Liver (tissue), 9 donors: ENCODE measurements around the gene PPP6R3. TPM values are rescaled to one million over a fixed set of nuclear protein-coding genes. Genes with fewer than 3 reads are reported as not detected.

Experiments
- DNase-seq: peaks from one replicate; pipeline ENCODE4 v3.0.0-alpha.2; 2017; ENCODE audit warnings: low spot score
- H3K27ac ChIP-seq, 2 donors: one replicate each; pipeline ENCODE4 v1.7.0; 2013; ENCODE audit warnings: inconsistent platforms in 2 of 2, low read length in 2 of 2, control low read depth in 1 of 2, low read depth in 1 of 2, mild to moderate bottlenecking in 1 of 2
- H3K27me3 ChIP-seq, 4 donors: one replicate each; pipeline versions ENCODE4 v1.6.1 to v1.7.0; 2013; ENCODE audit warnings: low read length in 3 of 4, inconsistent platforms in 1 of 4, mild to moderate bottlenecking in 1 of 4, moderate library complexity in 1 of 4; ENCODE audit not compliant: control insufficient read depth in 4 of 4, insufficient read depth in 4 of 4
- H3K36me3 ChIP-seq, 4 donors: one replicate each; pipeline versions ENCODE4 v1.6.1 to v1.7.0; 2013; ENCODE audit warnings: low read length in 3 of 4, mild to moderate bottlenecking in 3 of 4, low read depth in 1 of 4, moderate library complexity in 1 of 4; ENCODE audit not compliant: control insufficient read depth in 4 of 4, insufficient read depth in 3 of 4
- H3K4me1 ChIP-seq, 4 donors: one replicate each; pipeline versions ENCODE4 v1.6.1 to v1.7.0; 2013; ENCODE audit warnings: low read length in 3 of 4, mild to moderate bottlenecking in 3 of 4, moderate library complexity in 1 of 4; ENCODE audit not compliant: control insufficient read depth in 4 of 4, insufficient read depth in 4 of 4
- H3K4me3 ChIP-seq, 3 donors: one replicate each; pipeline versions ENCODE4 v1.6.1 to v1.7.0; 2013; ENCODE audit warnings: low read length in 3 of 3, control low read depth in 1 of 3, low read depth in 1 of 3, mild to moderate bottlenecking in 1 of 3
- H3K9ac ChIP-seq, 2 donors: one replicate each; pipeline ENCODE4 v1.7.0; 2013; ENCODE audit warnings: low read length in 2 of 2, mild to moderate bottlenecking in 2 of 2, moderate library complexity in 2 of 2, control low read depth in 1 of 2, low read depth in 1 of 2
- H3K9me3 ChIP-seq, 4 donors: one replicate each; pipeline versions ENCODE4 v1.6.1 to v1.7.0; 2013; ENCODE audit warnings: low read length in 3 of 4; ENCODE audit not compliant: control insufficient read depth in 4 of 4
- ATF3 ChIP-seq: IDR thresholded peaks from 2 replicates; pipeline ENCODE4 v1.6.1; 2016; ENCODE audit warnings: antibody characterized with exemption
- CTCF ChIP-seq: fragments of 150-350 bp; IDR thresholded peaks from 2 replicates; pipeline ENCODE4 v1.5.1; 2017; ENCODE audit warnings: improper control_type of control experiment, low read depth, low read length; ENCODE audit not compliant: missing input control
- EGR1 ChIP-seq, 2 donors: IDR thresholded peaks; 2 replicates each; pipeline ENCODE4 v1.6.1; 2016 to 2018; ENCODE audit warnings: antibody characterized with exemption in 2 of 2, low read depth in 2 of 2
- FOXA2 ChIP-seq: IDR thresholded peaks from 2 replicates; pipeline ENCODE4 v1.6.1; 2016; ENCODE audit warnings: antibody characterized with exemption
- GABPA ChIP-seq, 2 donors: IDR thresholded peaks in 1 of 2; conservative IDR thresholded peaks in 1 of 2; 2 replicates each; pipeline ENCODE4 v1.6.1; 2016; ENCODE audit warnings: antibody characterized with exemption in 2 of 2, mild to moderate bottlenecking in 1 of 2, moderate library complexity in 1 of 2
- HNF4A ChIP-seq, 2 donors: conservative IDR thresholded peaks; 2 replicates each; pipeline ENCODE4 v1.6.1; 2016; ENCODE audit warnings: antibody characterized with exemption in 2 of 2, mild to moderate bottlenecking in 2 of 2
- HNF4G ChIP-seq: IDR thresholded peaks from 2 replicates; pipeline ENCODE4 v1.6.1; 2016; ENCODE audit warnings: antibody characterized with exemption
- JUND ChIP-seq, 2 donors: IDR thresholded peaks; 2 replicates each; pipeline ENCODE4 v1.6.1; 2016; ENCODE audit warnings: antibody characterized with exemption in 2 of 2
- MAX ChIP-seq: IDR thresholded peaks from 2 replicates; pipeline ENCODE4 v1.6.1; 2016; ENCODE audit warnings: antibody characterized with exemption
- NR2F2 ChIP-seq: IDR thresholded peaks from 2 replicates; pipeline ENCODE4 v1.6.1; 2016; ENCODE audit warnings: antibody characterized with exemption
- RAD21 ChIP-seq, 2 donors: IDR thresholded peaks; 2 replicates each; pipeline ENCODE4 v1.6.1; 2016; ENCODE audit warnings: antibody characterized with exemption in 2 of 2, mild to moderate bottlenecking in 2 of 2
- REST ChIP-seq: IDR thresholded peaks from 2 replicates; pipeline ENCODE4 v1.6.1; 2016; ENCODE audit warnings: antibody characterized with exemption, mild to moderate bottlenecking
- RXRA ChIP-seq, 2 donors: IDR thresholded peaks; 2 replicates each; pipeline ENCODE4 v1.6.1; 2017 to 2018; ENCODE audit warnings: antibody characterized with exemption in 2 of 2, mild to moderate bottlenecking in 1 of 2
- SP1 ChIP-seq: IDR thresholded peaks from 2 replicates; pipeline ENCODE4 v1.6.1; 2018; ENCODE audit warnings: antibody characterized with exemption, mild to moderate bottlenecking
- TAF1 ChIP-seq: conservative IDR thresholded peaks from 2 replicates; pipeline ENCODE4 v1.6.1; 2016; ENCODE audit warnings: antibody characterized with exemption, mild to moderate bottlenecking
- YY1 ChIP-seq: IDR thresholded peaks from 2 replicates; pipeline ENCODE4 v1.6.1; 2016; ENCODE audit warnings: antibody characterized with exemption, mild to moderate bottlenecking
- ZBTB33 ChIP-seq: IDR thresholded peaks from 2 replicates; pipeline ENCODE4 v1.6.1; 2016; ENCODE audit warnings: antibody characterized with exemption
- WGBS: extraction: QIAGEN DNeasy Blood & Tissue Kit; methylation state at CpG from one replicate; pipeline ENCODE4 v1.1.7; 2013; 5-methylcytosine and 5-hydroxymethylcytosine counted together
- polyA plus RNA-seq, 2 donors: library from polyadenylated mRNA; stranded (reverse) in 1 of 2; unstranded in 1 of 2; fragments of 200-250 nt in 1 of 2; fragments of >200 nt in 1 of 2; fragmentation: Nextera tagmentation in 1 of 2; extraction: Ambion mirVana in 1 of 2; gene quantifications; one replicate each; pipeline versions ENCODE4 v1.2.1 to v1.2.3, GENCODE V29; 2013 to 2015
- total RNA-seq, 2 donors: library from RNA; depleted of rRNA; stranded (reverse); fragments of >200 nt; gene quantifications; one replicate each; pipeline ENCODE4 v1.2.3, GENCODE V29; 2014
- donor health status: healthy.
- donor health status: healthy.
- donor health status: healthy.
- donor health status: healthy.
- donor health status: healthy.

Gene PPP6R3
- total and polyA plus RNA-seq, 4 donors = 12.3 to 101 (median 58.1) TPM

- DNase-seq = no peak
- WGBS = 96% methylated on average over 11 of the region's 11 CpGs
- no peak for TF ChIP-seq ATF3
- no peak for TF ChIP-seq NR2F2
- TF ChIP-seq SP1 = no peak
- no peak for TF ChIP-seq RXRA (IDR thresholded peaks at IDR 0.05)
- no peak for TF ChIP-seq JUND (IDR thresholded peaks at IDR 0.05)
- TF ChIP-seq MAX = no peak
- no peak for TF ChIP-seq RAD21 (IDR thresholded peaks at IDR 0.05)
- no peak for TF ChIP-seq REST
- TF ChIP-seq GABPA (IDR thresholded peaks at IDR 0.05 in 1 of 2, conservative IDR thresholded peaks at IDR 0.05 in 1 of 2) = no peak
- no peak for TF ChIP-seq HNF4A (conservative IDR thresholded peaks at IDR 0.05)
- TF ChIP-seq TAF1 = no peak
- TF ChIP-seq YY1 = no peak
- no peak for TF ChIP-seq HNF4G
- TF ChIP-seq EGR1 (IDR thresholded peaks at IDR 0.05; ENCODE audit: low read depth in 2 of 2) = no peak
- Histone ChIP-seq H3K27ac (no peak overlapping the region), H3K4me3 (no peak overlapping the region), H3K9ac (no peak overlapping the region), H3K36me3 (peaks cover 6 to 29% (median 9%) of the 10 kb centered on the region in 4 donors), H3K9me3 (no peaks in the 10 kb centered on the region), H3K27me3 (no peaks in the 10 kb centered on the region), H3K4me1 (peaks cover 0 to 2% (median 0%) of the 10 kb centered on the region in 4 donors)
Observed at GRCh38 chr11:68449951-68450350, 10.6 kb upstream of the PPP6R3 start.

GRCh38 chr11:68450711-68451110, 9.8 kb upstream of the PPP6R3 start:
- H3K27ac ChIP-seq = no peak overlapping the region
- H3K9me3 ChIP-seq = no peaks in the 10 kb centered on the region
- no peak for DNase-seq
- no peaks in the 10 kb centered on the region for H3K27me3 ChIP-seq
- H3K4me1 ChIP-seq = peaks cover 0 to 8% (median 3%) of the 10 kb centered on the region in 4 donors
- 97% methylated on average over 8 of the region's 8 CpGs for WGBS
- TF ChIP-seq RXRA (IDR thresholded peaks at IDR 0.05) (no peak), RAD21 (IDR thresholded peaks at IDR 0.05) (no peak), CTCF (no peak), MAX (no peak), REST (no peak), TAF1 (no peak), ZBTB33 (no peak), ATF3 (no peak), GABPA (IDR thresholded peaks at IDR 0.05 in 1 of 2, conservative IDR thresholded peaks at IDR 0.05 in 1 of 2) (no peak), EGR1 (IDR thresholded peaks at IDR 0.05; ENCODE audit: low read depth in 2 of 2) (no peak), FOXA2 (no peak)
- no peak overlapping the region for H3K4me3 ChIP-seq
- H3K9ac ChIP-seq = no peak overlapping the region
- H3K36me3 ChIP-seq = peaks cover 3 to 24% (median 7%) of the 10 kb centered on the region in 4 donors
